Heart right ventricle (tissue), 16 donors: Measurements from ENCODE around the gene BNC2. TPM values are rescaled to one million over a fixed set of nuclear protein-coding genes. Genes with fewer than 3 reads are reported as not detected.

Experiments
- ATAC-seq, 8 donors: fragments of 200-7000 bp; cut with Tn5 transposase; one replicate each; pipeline ENCODE4 v1.9.1; 2020; ENCODE audit warnings: mild to moderate bottlenecking in 8 of 8, moderate library complexity in 8 of 8, moderate number of reproducible peaks in 1 of 8
- DNase-seq, 2 donors: peaks; one replicate each; pipeline ENCODE4 v3.0.0-alpha.2; 2020
- H3K27ac ChIP-seq, 10 donors: fragments of 200-600 bp; sonication (generic) in 2 of 10; one replicate each; pipeline versions ENCODE4 v1.5.0 to v1.8.0; 2020 to 2022; ENCODE audit warnings: mild to moderate bottlenecking in 3 of 10
- H3K27me3 ChIP-seq, 7 donors: fragments of 200-600 bp; one replicate each; pipeline ENCODE4 v1.8.0; 2021 to 2022; ENCODE audit warnings: mild to moderate bottlenecking in 2 of 7
- H3K36me3 ChIP-seq, 9 donors: fragments of 200-600 bp; sonication (generic) in 1 of 9; one replicate each; pipeline versions ENCODE4 v1.5.0 to v1.8.0; 2020 to 2022; ENCODE audit warnings: mild to moderate bottlenecking in 2 of 9
- H3K4me1 ChIP-seq, 9 donors: fragments of 200-600 bp; sonication (generic) in 1 of 9; one replicate each; pipeline versions ENCODE4 v1.5.0 to v1.8.0; 2020 to 2022; ENCODE audit warnings: mild to moderate bottlenecking in 4 of 9
- H3K4me3 ChIP-seq, 10 donors: fragments of 200-600 bp; sonication (generic) in 2 of 10; one replicate each; pipeline versions ENCODE4 v1.5.0 to v1.8.0; 2020 to 2022; ENCODE audit warnings: mild to moderate bottlenecking in 7 of 10, moderate library complexity in 2 of 10
- H3K9me3 ChIP-seq, 11 donors: fragments of 200-600 bp in 10 of 11; sonication (generic) in 2 of 11; one replicate each; pipeline versions ENCODE4 v1.5.0 to v1.8.0; 2013 to 2022; ENCODE audit warnings: mild to moderate bottlenecking in 2 of 11, control low read depth in 1 of 11, moderate library complexity in 1 of 11
- WGBS, 2 donors: extraction: QIAGEN DNeasy Blood & Tissue Kit; methylation state at CpG; one replicate each; pipeline ENCODE4 v1.1.7; 2013; ENCODE audit warnings: inconsistent platforms in 1 of 2; 5-methylcytosine and 5-hydroxymethylcytosine counted together
- intact Hi-C, 10 donors: fragments of 100-400 bp; cut with DNase I; formaldehyde crosslinking; loops; one replicate each; pipeline versions ENCODE4 v1.11.1 to v1.14.2; 2022
- polyA plus RNA-seq, 2 donors: library from polyadenylated mRNA; stranded (reverse); fragments of 200-250 nt; gene quantifications; one replicate each; pipeline ENCODE4 v1.2.3, GENCODE V29; 2013
- total RNA-seq, 10 donors: library from RNA; stranded (reverse); fragmentation: NEBNext Ultra II Directional in 3 of 10; extraction: Animal tissue kit (Norgen Biotek cat#: 25700) in 3 of 10; gene quantifications; one replicate each; pipeline versions ENCODE4 v1.2.1 to v1.2.4, GENCODE V29; 2021 to 2023
- TF ChIP-seq, protein P1 (sequence below), 9 donors: fragments of 200-600 bp; sonication (generic) in 2 of 9; IDR thresholded peaks; one replicate each; pipeline versions ENCODE4 v1.5.0 to v1.8.0; 2021 to 2022; ENCODE audit warnings: antibody characterized with exemption in 9 of 9, mild to moderate bottlenecking in 5 of 9, moderate library complexity in 1 of 9
- donor health status: Arrhythmogenic right ventricular cardiomyopathy.
- donor health status: ischemic (EF 13 %, LVEDD 7.1; RV severe dilation, severe dysfunction).
- donor health status: healthy with polysubstance abuse.
- donor health status: DM: no; HTN: yes; CAD: no.
- donor health status: DM: no; HTN: no; CAD: no.
- donor health status: ischemic (EF 25% LVEDD 6.9; RV normal size, moderate dysfunction).
- donor health status: ischemic (EF 25% LVEDD 5.7; RV mildly dilated, moderate dysfunction).
- donor health status: healthy.
- donor health status: DM: yes; HTN: yes; CAD: no.
- donor health status: Ischemic cardiomyopathy.
- donor health status: ischemic (EF 35%, LVEDD 5.7; RV mildly dilated, moderate dysfunction).
- donor health status: nonischemic (EF 11% LVEDD 7.7; RV severe dilation, severe dysfunction).
- donor health status: DM: yes; HTN: yes; CAD: no.
- donor health status: PGD.
- donor health status: ischemic (EF 29% LVEDD 5.4; RV normal size, mild dysfunction).
- donor health status: nonischemic (EF 23%, LVEDD 6.1; RV moderate dilation, normal function).

Gene BNC2
- total and polyA plus RNA-seq, 12 donors, result 0.49 to 7.3 (median 3.2) TPM

DNA sequence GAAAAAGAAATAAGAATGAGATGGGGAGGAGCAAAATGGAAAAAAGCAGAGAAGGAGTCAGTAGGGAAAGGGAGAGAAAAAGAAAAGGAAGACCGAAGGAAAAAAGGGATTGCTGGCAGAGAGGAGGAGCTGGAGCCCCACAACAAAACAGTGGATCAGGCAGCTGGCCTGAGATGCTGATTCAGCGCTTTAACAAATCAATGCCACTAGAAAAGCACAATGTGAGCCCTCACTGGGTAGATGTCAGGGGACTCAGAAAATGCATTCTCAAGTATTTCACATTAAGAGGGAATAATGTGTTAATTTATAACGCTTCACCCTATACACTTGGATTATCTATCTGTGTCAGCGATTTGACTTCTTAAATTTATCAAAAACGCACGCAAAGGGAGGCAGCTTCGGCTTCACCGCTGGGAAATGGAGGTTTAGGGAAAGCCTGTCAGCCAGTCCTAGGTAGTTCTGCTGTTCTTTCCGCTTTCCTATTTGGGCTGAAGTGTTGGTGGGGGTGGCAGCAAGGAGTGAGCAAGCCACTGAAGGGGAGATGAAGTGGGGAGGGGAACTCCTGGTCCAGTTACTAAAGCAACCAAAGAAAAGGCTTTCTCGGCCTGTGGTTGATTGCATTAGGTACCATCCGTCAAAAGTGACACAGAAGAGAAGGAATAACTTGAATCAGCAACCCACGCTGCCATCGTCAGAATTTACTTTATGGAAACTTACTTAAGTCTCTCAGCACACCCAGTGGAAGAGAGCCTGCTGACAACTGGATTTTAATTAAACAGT, 161.6 kb downstream of the BNC2 start:
- no peak for ATAC-seq
- Histone ChIP-seq H3K27ac (peak overlapping the region in 3 of 10 donors; percentile 12 to 42 (median 22)), H3K27me3 (peaks cover 0 to 4% (median 0%) of the 10 kb centered on the region in 7 donors), H3K36me3 (no peaks in the 10 kb centered on the region), H3K9me3 (no peaks in the 10 kb centered on the region), H3K4me1 (peaks cover 0 to 31% (median 11%) of the 10 kb centered on the region in 9 donors), H3K4me3 (no peak overlapping the region)
- TF ChIP-seq, protein P1, sequence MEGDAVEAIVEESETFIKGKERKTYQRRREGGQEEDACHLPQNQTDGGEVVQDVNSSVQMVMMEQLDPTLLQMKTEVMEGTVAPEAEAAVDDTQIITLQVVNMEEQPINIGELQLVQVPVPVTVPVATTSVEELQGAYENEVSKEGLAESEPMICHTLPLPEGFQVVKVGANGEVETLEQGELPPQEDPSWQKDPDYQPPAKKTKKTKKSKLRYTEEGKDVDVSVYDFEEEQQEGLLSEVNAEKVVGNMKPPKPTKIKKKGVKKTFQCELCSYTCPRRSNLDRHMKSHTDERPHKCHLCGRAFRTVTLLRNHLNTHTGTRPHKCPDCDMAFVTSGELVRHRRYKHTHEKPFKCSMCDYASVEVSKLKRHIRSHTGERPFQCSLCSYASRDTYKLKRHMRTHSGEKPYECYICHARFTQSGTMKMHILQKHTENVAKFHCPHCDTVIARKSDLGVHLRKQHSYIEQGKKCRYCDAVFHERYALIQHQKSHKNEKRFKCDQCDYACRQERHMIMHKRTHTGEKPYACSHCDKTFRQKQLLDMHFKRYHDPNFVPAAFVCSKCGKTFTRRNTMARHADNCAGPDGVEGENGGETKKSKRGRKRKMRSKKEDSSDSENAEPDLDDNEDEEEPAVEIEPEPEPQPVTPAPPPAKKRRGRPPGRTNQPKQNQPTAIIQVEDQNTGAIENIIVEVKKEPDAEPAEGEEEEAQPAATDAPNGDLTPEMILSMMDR (IDR thresholded peaks at IDR 0.05), result no peak
- 68 to 71% methylated on average over 13 of the region's 13 CpGs for WGBS, 2 donors
- no peak for DNase-seq
- intact Hi-C loops, result loop anchor here in 1 of 10 donors (10.0 kb wide), 1 partner anchor 504 kb away; no protein-coding TSS in a partner anchor

DNA sequence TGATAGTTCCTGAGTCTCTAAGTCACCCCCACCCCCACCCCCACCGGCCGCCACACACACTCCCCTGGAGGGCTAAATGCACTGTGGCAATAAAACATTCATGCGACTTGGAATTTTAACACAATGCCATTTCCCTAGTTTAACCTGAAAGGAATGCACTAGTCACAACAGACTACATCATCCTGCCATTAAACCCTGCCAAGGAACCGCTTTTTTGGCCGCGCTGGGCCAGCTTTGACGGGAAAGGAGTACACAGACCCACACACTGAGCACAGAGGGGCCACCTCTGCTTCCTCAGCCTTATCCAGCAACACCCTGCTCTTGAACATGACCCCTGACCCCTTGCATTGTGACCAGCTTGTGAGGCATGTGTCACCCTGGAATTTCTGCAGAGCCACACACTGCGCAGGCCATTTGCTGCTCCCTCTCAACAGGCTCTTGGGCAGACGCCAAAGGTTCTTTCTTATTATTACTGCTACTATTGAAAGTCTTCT, 165.3 kb downstream of the BNC2 start:
- WGBS, 2 donors, result 29 to 32% methylated on average over 9 of the region's 9 CpGs
- DNase-seq, result peak; percentile 73 to 86

DNA sequence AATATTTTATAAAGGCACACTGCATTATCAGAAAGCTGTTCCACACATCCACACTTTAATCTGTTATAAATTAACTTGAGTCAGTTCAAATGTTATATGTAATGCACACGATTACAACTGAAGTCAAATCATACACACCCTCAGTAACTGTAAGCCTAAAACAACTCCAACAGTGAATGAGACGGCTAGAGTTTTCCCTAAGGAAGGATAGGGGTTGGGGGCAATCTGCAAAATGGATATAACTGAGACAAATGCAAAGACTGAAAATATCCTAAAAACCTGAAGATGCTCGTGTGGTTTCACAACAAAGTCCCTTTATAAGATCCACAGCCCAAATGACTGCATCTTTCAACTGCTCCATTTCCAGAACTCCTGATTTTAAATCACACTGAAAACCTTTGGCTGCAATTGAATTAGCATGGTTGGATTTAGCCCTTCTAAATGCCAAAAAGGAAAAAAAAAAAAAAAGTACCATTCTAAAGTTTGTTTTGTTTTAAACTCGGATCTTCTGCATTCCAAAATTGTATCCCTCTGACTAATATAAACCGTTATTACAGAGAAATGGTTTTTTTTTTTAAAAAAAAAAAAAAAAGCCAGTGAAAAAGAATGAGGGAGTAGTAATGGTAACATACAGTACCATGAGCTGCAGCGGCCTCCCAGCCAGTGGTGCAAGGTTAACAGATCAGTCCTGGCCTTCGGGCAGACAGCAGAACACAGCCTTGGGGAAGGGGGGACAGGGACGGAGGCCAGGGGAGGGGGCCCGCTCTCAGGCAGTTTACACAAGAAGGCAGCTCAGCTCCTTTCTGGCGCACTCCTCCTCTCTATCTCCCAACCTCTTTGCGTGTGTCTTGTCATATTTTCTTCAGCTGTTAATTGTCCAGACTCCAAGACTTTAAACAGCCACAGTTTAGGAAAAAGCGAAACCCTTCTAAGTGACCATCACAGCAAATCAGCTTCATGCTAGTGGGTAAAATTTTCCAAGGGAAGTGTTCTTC, 166.1 kb downstream of the BNC2 start:
- TF ChIP-seq, protein P1 (IDR thresholded peaks at IDR 0.05), result no peak
- Histone ChIP-seq H3K4me3 (peak overlapping the region in 8 of 10 donors; percentile 4 to 48 (median 40)), H3K4me1 (peaks cover 0 to 40% (median 16%) of the 10 kb centered on the region in 9 donors), H3K27me3 (peaks cover 0 to 4% (median 0%) of the 10 kb centered on the region in 7 donors), H3K36me3 (no peaks in the 10 kb centered on the region), H3K9me3 (no peaks in the 10 kb centered on the region), H3K27ac (peak overlapping the region; percentile 27 to 96 (median 86))
- peak; percentile 52 to 78 (median 66) for ATAC-seq
- intact Hi-C loops, result loop anchor here in 2 of 10 donors (5.0 to 10.0 kb wide), 2 partner anchors 342 to 500 kb away; no protein-coding TSS in a partner anchor
- 45 to 46% methylated on average over 12 of the region's 12 CpGs for WGBS, 2 donors
- peak; percentile 24 to 34 for DNase-seq

More for the DNA sequence above, 165.3 kb downstream of the BNC2 start:
- Histone ChIP-seq H3K4me3 (peak overlapping the region in 8 of 10 donors; percentile 4 to 48 (median 40)), H3K4me1 (peaks cover 0 to 40% (median 16%) of the 10 kb centered on the region in 9 donors), H3K36me3 (no peaks in the 10 kb centered on the region), H3K27ac (peak overlapping the region; percentile 27 to 96 (median 86)), H3K9me3 (no peaks in the 10 kb centered on the region), H3K27me3 (peaks cover 0 to 4% (median 0%) of the 10 kb centered on the region in 7 donors)
- TF ChIP-seq, protein P1 (IDR thresholded peaks at IDR 0.05), result no peak
- intact Hi-C loops, result loop anchor here in 1 of 10 donors (10.0 kb wide), 1 partner anchor 500 kb away; no protein-coding TSS in a partner anchor
- peak; percentile 92 to 99 (median 95) for ATAC-seq
